ENCODE data around the gene TAF1A.

DNA sequence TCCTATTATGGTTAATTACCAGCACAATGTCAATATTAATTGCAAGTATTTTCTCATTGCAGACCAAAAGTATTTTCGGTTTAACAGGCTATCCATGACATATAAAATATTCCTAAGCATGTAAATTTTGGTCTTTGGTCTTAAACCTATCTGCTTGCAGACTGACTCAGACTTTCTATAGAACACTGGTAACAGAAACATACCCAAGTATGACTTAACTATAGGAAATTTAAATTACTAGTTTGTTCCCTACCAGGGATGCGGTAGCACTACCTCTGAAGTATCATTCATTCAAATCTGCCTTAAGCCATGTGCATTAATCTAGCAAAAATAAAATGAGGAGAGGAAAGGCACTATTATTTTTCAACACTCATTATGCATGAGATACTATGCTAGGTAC is 2.9 kb downstream of the TAF1A start:
- TF ChIP-seq, protein P1, sequence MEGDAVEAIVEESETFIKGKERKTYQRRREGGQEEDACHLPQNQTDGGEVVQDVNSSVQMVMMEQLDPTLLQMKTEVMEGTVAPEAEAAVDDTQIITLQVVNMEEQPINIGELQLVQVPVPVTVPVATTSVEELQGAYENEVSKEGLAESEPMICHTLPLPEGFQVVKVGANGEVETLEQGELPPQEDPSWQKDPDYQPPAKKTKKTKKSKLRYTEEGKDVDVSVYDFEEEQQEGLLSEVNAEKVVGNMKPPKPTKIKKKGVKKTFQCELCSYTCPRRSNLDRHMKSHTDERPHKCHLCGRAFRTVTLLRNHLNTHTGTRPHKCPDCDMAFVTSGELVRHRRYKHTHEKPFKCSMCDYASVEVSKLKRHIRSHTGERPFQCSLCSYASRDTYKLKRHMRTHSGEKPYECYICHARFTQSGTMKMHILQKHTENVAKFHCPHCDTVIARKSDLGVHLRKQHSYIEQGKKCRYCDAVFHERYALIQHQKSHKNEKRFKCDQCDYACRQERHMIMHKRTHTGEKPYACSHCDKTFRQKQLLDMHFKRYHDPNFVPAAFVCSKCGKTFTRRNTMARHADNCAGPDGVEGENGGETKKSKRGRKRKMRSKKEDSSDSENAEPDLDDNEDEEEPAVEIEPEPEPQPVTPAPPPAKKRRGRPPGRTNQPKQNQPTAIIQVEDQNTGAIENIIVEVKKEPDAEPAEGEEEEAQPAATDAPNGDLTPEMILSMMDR (conservative IDR thresholded peaks at IDR 0.05; ENCODE audit: low read depth, low read length) = no peak
- TF ChIP-seq EZH2 (IDR thresholded peaks at IDR 0.05; ENCODE audit: borderline replicate concordance, low read depth, low read length, poor library complexity, severe bottlenecking) = no peak
